ENCODE data around the gene TIPARP. TPM values are rescaled to one million over a fixed set of nuclear protein-coding genes. Genes with fewer than 3 reads are reported as not detected.

TIPARP gene
- total and polyA plus RNA-seq, 4 donors, result 15.5 to 44.7 (median 26.9) TPM

- 100% methylated on average over 1 of the region's 2 CpGs for WGBS (ENCODE audit: insufficient coverage)
- Histone ChIP-seq H3K4me1 (ENCODE audit: control insufficient read depth, insufficient read depth, low read length) (no peaks in the 10 kb centered on the region), H3K27ac (ENCODE audit: low read depth, low read length) (peak overlapping the region; percentile 19), H3K27me3 (ENCODE audit: control insufficient read depth, insufficient read depth, low read length) (no peaks in the 10 kb centered on the region), H3K9me3 (ENCODE audit: control insufficient read depth, insufficient read depth, low read length) (no peaks in the 10 kb centered on the region), H3K4me3 (ENCODE audit: low read depth, low read length) (no peak overlapping the region), H3K36me3 (ENCODE audit: control insufficient read depth, insufficient read depth, low read length) (no peaks in the 10 kb centered on the region)
- DNase-seq (ENCODE audit: low read depth in 4 of 6, low spot score in 6 of 6), result no peak
Observed at GRCh38 chr3:156685198-156685597, 10.8 kb downstream of the TIPARP start.

GRCh38 chr3:156685752-156686151 lies 11.4 kb downstream of the TIPARP start:
- no peaks in the 10 kb centered on the region for H3K9me3 ChIP-seq (ENCODE audit: control insufficient read depth, insufficient read depth, low read length)
- no peaks in the 10 kb centered on the region for H3K36me3 ChIP-seq (ENCODE audit: control insufficient read depth, insufficient read depth, low read length)
- DNase-seq (ENCODE audit: low read depth in 4 of 6, low spot score in 6 of 6), result no peak
- no peak overlapping the region for H3K4me3 ChIP-seq (ENCODE audit: low read depth, low read length)
- no peaks in the 10 kb centered on the region for H3K4me1 ChIP-seq (ENCODE audit: control insufficient read depth, insufficient read depth, low read length)
- no peaks in the 10 kb centered on the region for H3K27me3 ChIP-seq (ENCODE audit: control insufficient read depth, insufficient read depth, low read length)
- no peak overlapping the region for H3K27ac ChIP-seq (ENCODE audit: low read depth, low read length)

- no peaks in the 10 kb centered on the region for H3K4me1 ChIP-seq (ENCODE audit: control insufficient read depth, insufficient read depth, low read length)
- no peaks in the 10 kb centered on the region for H3K36me3 ChIP-seq (ENCODE audit: control insufficient read depth, insufficient read depth, low read length)
- no peak overlapping the region for H3K27ac ChIP-seq (ENCODE audit: low read depth, low read length)
- H3K27me3 ChIP-seq (ENCODE audit: control insufficient read depth, insufficient read depth, low read length), result no peaks in the 10 kb centered on the region
- H3K4me3 ChIP-seq (ENCODE audit: low read depth, low read length), result no peak overlapping the region
- H3K9me3 ChIP-seq (ENCODE audit: control insufficient read depth, insufficient read depth, low read length), result no peaks in the 10 kb centered on the region
- DNase-seq (ENCODE audit: low read depth in 4 of 6, low spot score in 6 of 6), result no peak
Observed at GRCh38 chr3:156687023-156687422, 12.6 kb downstream of the TIPARP start.

GRCh38 chr3:156688632-156689452 lies 14.5 kb downstream of the TIPARP start:
- 93% methylated on average over 1 of the region's 7 CpGs for WGBS (ENCODE audit: insufficient coverage)
- H3K27ac ChIP-seq (ENCODE audit: low read depth, low read length), result no peak overlapping the region
- H3K9me3 ChIP-seq (ENCODE audit: control insufficient read depth, insufficient read depth, low read length), result no peaks in the 10 kb centered on the region
- no peak for DNase-seq (ENCODE audit: low read depth in 4 of 6, low spot score in 6 of 6)
- no peaks in the 10 kb centered on the region for H3K36me3 ChIP-seq (ENCODE audit: control insufficient read depth, insufficient read depth, low read length)
- H3K4me1 ChIP-seq (ENCODE audit: control insufficient read depth, insufficient read depth, low read length), result no peaks in the 10 kb centered on the region
- no peak overlapping the region for H3K4me3 ChIP-seq (ENCODE audit: low read depth, low read length)
- no peaks in the 10 kb centered on the region for H3K27me3 ChIP-seq (ENCODE audit: control insufficient read depth, insufficient read depth, low read length)

- WGBS (ENCODE audit: insufficient coverage), result 0% methylated on average over 1 of the region's 1 CpG
- DNase-seq (ENCODE audit: low read depth in 4 of 6, low spot score in 6 of 6), result no peak
- Histone ChIP-seq H3K9me3 (ENCODE audit: control insufficient read depth, insufficient read depth, low read length) (no peaks in the 10 kb centered on the region), H3K4me1 (ENCODE audit: control insufficient read depth, insufficient read depth, low read length) (no peaks in the 10 kb centered on the region), H3K27ac (ENCODE audit: low read depth, low read length) (no peak overlapping the region), H3K27me3 (ENCODE audit: control insufficient read depth, insufficient read depth, low read length) (no peaks in the 10 kb centered on the region), H3K4me3 (ENCODE audit: low read depth, low read length) (no peak overlapping the region), H3K36me3 (ENCODE audit: control insufficient read depth, insufficient read depth, low read length) (no peaks in the 10 kb centered on the region)
Observed at GRCh38 chr3:156689608-156690007, 15.2 kb downstream of the TIPARP start.

- no peak for DNase-seq (ENCODE audit: low read depth in 4 of 6, low spot score in 6 of 6)
- Histone ChIP-seq H3K4me1 (ENCODE audit: control insufficient read depth, insufficient read depth, low read length) (no peaks in the 10 kb centered on the region), H3K27ac (ENCODE audit: low read depth, low read length) (no peak overlapping the region), H3K27me3 (ENCODE audit: control insufficient read depth, insufficient read depth, low read length) (no peaks in the 10 kb centered on the region), H3K4me3 (ENCODE audit: low read depth, low read length) (no peak overlapping the region), H3K36me3 (ENCODE audit: control insufficient read depth, insufficient read depth, low read length) (peaks cover 2% of the 10 kb centered on the region), H3K9me3 (ENCODE audit: control insufficient read depth, insufficient read depth, low read length) (no peaks in the 10 kb centered on the region)
- no CpG with 5 or more reads among the region's 1 CpG for WGBS (ENCODE audit: insufficient coverage)
Observed at GRCh38 chr3:156691920-156692319, 17.5 kb downstream of the TIPARP start.

- Histone ChIP-seq H3K9me3 (ENCODE audit: control insufficient read depth, insufficient read depth, low read length) (no peaks in the 10 kb centered on the region), H3K4me1 (ENCODE audit: control insufficient read depth, insufficient read depth, low read length) (no peaks in the 10 kb centered on the region), H3K27ac (ENCODE audit: low read depth, low read length) (no peak overlapping the region), H3K4me3 (ENCODE audit: low read depth, low read length) (no peak overlapping the region), H3K36me3 (ENCODE audit: control insufficient read depth, insufficient read depth, low read length) (peaks cover 2% of the 10 kb centered on the region), H3K27me3 (ENCODE audit: control insufficient read depth, insufficient read depth, low read length) (no peaks in the 10 kb centered on the region)
- DNase-seq (ENCODE audit: low read depth in 4 of 6, low spot score in 6 of 6), result no peak
- no CpG with 5 or more reads among the region's 2 CpGs for WGBS (ENCODE audit: insufficient coverage)
Observed at GRCh38 chr3:156693166-156693565, 18.8 kb downstream of the TIPARP start.

- no peak overlapping the region for H3K27ac ChIP-seq (ENCODE audit: low read depth, low read length)
- DNase-seq (ENCODE audit: low read depth in 4 of 6, low spot score in 6 of 6), result no peak
- H3K4me1 ChIP-seq (ENCODE audit: control insufficient read depth, insufficient read depth, low read length), result no peaks in the 10 kb centered on the region
- H3K27me3 ChIP-seq (ENCODE audit: control insufficient read depth, insufficient read depth, low read length), result no peaks in the 10 kb centered on the region
- no peak overlapping the region for H3K4me3 ChIP-seq (ENCODE audit: low read depth, low read length)
- H3K36me3 ChIP-seq (ENCODE audit: control insufficient read depth, insufficient read depth, low read length), result peaks cover 2% of the 10 kb centered on the region
- no peaks in the 10 kb centered on the region for H3K9me3 ChIP-seq (ENCODE audit: control insufficient read depth, insufficient read depth, low read length)
Observed at GRCh38 chr3:156694536-156694935, 20.1 kb downstream of the TIPARP start.

GRCh38 chr3:156702367-156702766 lies 28.0 kb downstream of the TIPARP start:
- Histone ChIP-seq H3K27me3 (ENCODE audit: control insufficient read depth, insufficient read depth, low read length) (no peaks in the 10 kb centered on the region), H3K27ac (ENCODE audit: low read depth, low read length) (no peak overlapping the region), H3K9me3 (ENCODE audit: control insufficient read depth, insufficient read depth, low read length) (no peaks in the 10 kb centered on the region), H3K36me3 (ENCODE audit: control insufficient read depth, insufficient read depth, low read length) (peaks cover 2% of the 10 kb centered on the region), H3K4me1 (ENCODE audit: control insufficient read depth, insufficient read depth, low read length) (no peaks in the 10 kb centered on the region), H3K4me3 (ENCODE audit: low read depth, low read length) (no peak overlapping the region)
- DNase-seq (ENCODE audit: low read depth in 4 of 6, low spot score in 6 of 6), result no peak
- no CpG with 5 or more reads among the region's 1 CpG for WGBS (ENCODE audit: insufficient coverage)

- Histone ChIP-seq H3K4me1 (ENCODE audit: control insufficient read depth, insufficient read depth, low read length) (no peaks in the 10 kb centered on the region), H3K9me3 (ENCODE audit: control insufficient read depth, insufficient read depth, low read length) (no peaks in the 10 kb centered on the region), H3K27me3 (ENCODE audit: control insufficient read depth, insufficient read depth, low read length) (no peaks in the 10 kb centered on the region), H3K36me3 (ENCODE audit: control insufficient read depth, insufficient read depth, low read length) (peaks cover 2% of the 10 kb centered on the region), H3K4me3 (ENCODE audit: low read depth, low read length) (no peak overlapping the region), H3K27ac (ENCODE audit: low read depth, low read length) (no peak overlapping the region)
- DNase-seq (ENCODE audit: low read depth in 4 of 6, low spot score in 6 of 6), result no peak
- WGBS (ENCODE audit: insufficient coverage), result 100% methylated on average over 3 of the region's 4 CpGs
Observed at GRCh38 chr3:156704370-156705036, 30.1 kb downstream of the TIPARP start.
